Kidney epithelial cell (primary cell): ENCODE measurements around the gene KLK7. TPM values are rescaled to one million over a fixed set of nuclear protein-coding genes. Genes with fewer than 3 reads are reported as not detected.
A peak's percentile ranks its signal among the peaks of the same experiment; 100 is the strongest.

ENCODE experiments used
- DNase-seq: peaks from one replicate; pipeline ENCODE4 v3.0.0-alpha.2; 2010; ENCODE audit warnings: low read depth
- H3K27me3 ChIP-seq: 2 replicates; pipeline ENCODE4 v1.6.0; 2011; ENCODE audit warnings: low read length; ENCODE audit not compliant: control insufficient read depth, insufficient read depth
- H3K36me3 ChIP-seq: 2 replicates; pipeline ENCODE4 v1.5.1; 2011; ENCODE audit warnings: low read length; ENCODE audit not compliant: control insufficient read depth, insufficient read depth
- H3K4me3 ChIP-seq: 2 replicates; pipeline ENCODE4 v1.5.1; 2011; ENCODE audit warnings: low read depth, mild to moderate bottlenecking, control low read depth, low read length
- CTCF ChIP-seq: IDR thresholded peaks from 2 replicates; pipeline ENCODE4 v1.5.1; 2011; ENCODE audit warnings: mild to moderate bottlenecking, moderate library complexity, low read length, control low read depth, inconsistent platforms; ENCODE audit not compliant: insufficient read depth, poor library complexity, severe bottlenecking
- total RNA-seq: library from RNA; depleted of rRNA; stranded (reverse); fragments of >200 nt; gene quantifications from 2 replicates; pipeline ENCODE4 v1.2.3, GENCODE V29; 2015

The KLK7 gene
- total RNA-seq, 1 donor from 2014 or later, result 18.7 TPM

DNA sequence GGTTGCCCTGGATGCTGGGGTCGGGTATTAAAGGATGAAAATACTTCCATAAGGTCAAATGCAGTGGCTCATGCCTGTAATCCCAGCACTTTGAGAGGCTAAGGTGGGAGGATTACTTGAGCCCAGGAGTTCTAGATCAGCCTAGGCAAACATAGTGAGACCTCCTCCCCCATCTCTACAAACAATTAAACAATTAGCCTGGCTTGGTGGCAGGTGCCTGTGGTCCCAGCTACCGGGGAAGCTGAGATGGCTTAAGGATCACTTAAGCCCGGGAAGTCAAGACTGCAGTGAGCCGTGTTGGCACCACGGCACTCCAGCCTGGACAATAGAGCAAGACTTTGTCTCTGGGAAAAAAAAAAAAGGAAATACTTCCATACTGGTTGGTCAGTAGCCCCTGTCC is 41.2 kb upstream of the KLK7 start:
- Histone ChIP-seq H3K36me3 (no peaks in the 10 kb centered on the region), H3K27me3 (peaks cover 8% of the 10 kb centered on the region), H3K4me3 (no peak overlapping the region)
- no peak for DNase-seq
- TF ChIP-seq CTCF, result no peak

DNA sequence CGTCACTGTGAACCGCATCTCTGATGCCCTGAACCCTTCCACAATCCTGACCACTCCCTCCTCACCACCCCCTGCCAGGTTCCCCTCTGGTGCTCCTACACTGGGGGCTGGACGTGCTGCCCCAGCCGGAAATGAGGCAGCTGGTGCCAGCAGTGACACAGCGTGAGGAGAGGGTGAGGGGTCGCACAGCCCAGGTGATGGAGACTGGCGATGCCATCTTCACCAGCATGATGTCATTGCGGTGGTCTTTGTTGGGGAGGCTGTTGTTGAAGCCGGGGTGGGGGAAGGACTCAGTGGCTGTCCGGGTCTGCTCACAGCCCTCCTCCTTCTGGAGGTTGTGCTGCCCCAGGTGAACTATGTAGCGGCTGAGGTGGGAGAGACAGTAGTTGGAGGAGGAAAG is 40.2 kb upstream of the KLK7 start:
- peaks cover 15% of the 10 kb centered on the region for H3K27me3 ChIP-seq
- H3K4me3 ChIP-seq, result no peak overlapping the region
- no peak for TF ChIP-seq CTCF
- no peak for DNase-seq
- H3K36me3 ChIP-seq, result no peaks in the 10 kb centered on the region

DNA sequence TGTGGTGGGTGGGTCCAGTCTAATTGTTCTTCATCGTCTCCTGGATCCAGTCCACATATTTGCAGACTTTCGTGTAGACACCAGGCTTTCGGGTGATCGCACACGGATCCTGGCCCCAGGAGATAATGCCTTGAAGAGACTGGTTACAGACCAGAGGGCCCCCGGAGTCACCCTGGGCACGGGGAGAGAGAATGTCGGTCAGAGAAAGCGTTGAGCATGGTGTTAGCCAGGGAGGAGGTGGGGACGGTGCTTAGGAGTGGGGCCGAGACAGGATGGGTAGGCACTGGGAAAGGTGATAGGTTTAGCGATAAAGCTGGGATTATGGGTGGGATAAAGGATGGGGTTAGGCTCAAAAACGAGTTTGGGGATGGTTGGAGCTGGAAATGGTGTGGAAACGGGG is 38.8 kb upstream of the KLK7 start:
- H3K36me3 ChIP-seq, result no peaks in the 10 kb centered on the region
- peaks cover 26% of the 10 kb centered on the region for H3K27me3 ChIP-seq
- no peak overlapping the region for H3K4me3 ChIP-seq
- TF ChIP-seq CTCF, result no peak
- DNase-seq, result no peak

- no peaks in the 10 kb centered on the region for H3K36me3 ChIP-seq
- no peak overlapping the region for H3K4me3 ChIP-seq
- peaks cover 36% of the 10 kb centered on the region for H3K27me3 ChIP-seq
- TF ChIP-seq CTCF, result peak; percentile 61
- DNase-seq, result no peak
Measured at GRCh38 chr19:51020988-51021651, 37.4 kb upstream of the KLK7 start.

- peak within 1 kb of the TSS; percentile 5 for H3K4me3 ChIP-seq
- no peak for TF ChIP-seq CTCF
- peaks cover 36% of the 10 kb centered on the region for H3K27me3 ChIP-seq
- DNase-seq, result no peak
- no peaks in the 10 kb centered on the region for H3K36me3 ChIP-seq
Measured at GRCh38 chr19:51019544-51019925, 35.8 kb upstream of the KLK7 start, which contains the start of gene KLK10. Gene KLK10 (minus strand): TSS chr19:51019709. CDS start chr19:51019130, 579 bp downstream.
